Brain microvascular endothelial cell (primary cell): ENCODE data around the gene UGT1A9.

Source experiments
- DNase-seq: peaks from one replicate; pipeline ENCODE4 v3.0.0-alpha.2; 2020
- H3K27ac ChIP-seq: fragments of 250-450 bp; sonication (Bioruptor Pico); 2 replicates; pipeline ENCODE4 v1.5.1; 2020; ENCODE audit warnings: mild to moderate bottlenecking, moderate library complexity
- H3K27me3 ChIP-seq: fragments of 250-450 bp; sonication (Bioruptor Pico); replicated peaks from 2 replicates; pipeline ENCODE4 v1.5.1; 2020; ENCODE audit warnings: mild to moderate bottlenecking
- H3K36me3 ChIP-seq: fragments of 250-450 bp; sonication (Bioruptor Pico); replicated peaks from 2 replicates; pipeline ENCODE4 v1.5.1; 2020; ENCODE audit warnings: mild to moderate bottlenecking
- H3K4me3 ChIP-seq: 2 replicates; pipeline ENCODE4 v1.5.1; 2011; ENCODE audit warnings: low read depth, mild to moderate bottlenecking, control low read depth, low read length, moderate library complexity
- in situ Hi-C: cut with HindIII; loops from 2 replicates; pipeline ENCODE4 v1.10.0; 2017; ENCODE audit warnings: low sequenced_read_pairs, low pct_ligation_motif_present
- TF ChIP-seq, protein P1 (sequence below): IDR thresholded peaks from 2 replicates; pipeline ENCODE4 v1.5.1; 2011; ENCODE audit warnings: low read depth, mild to moderate bottlenecking, moderate library complexity, low read length, control low read depth, inconsistent platforms; ENCODE audit errors: missing control alignments

The UGT1A9 gene

DNA sequence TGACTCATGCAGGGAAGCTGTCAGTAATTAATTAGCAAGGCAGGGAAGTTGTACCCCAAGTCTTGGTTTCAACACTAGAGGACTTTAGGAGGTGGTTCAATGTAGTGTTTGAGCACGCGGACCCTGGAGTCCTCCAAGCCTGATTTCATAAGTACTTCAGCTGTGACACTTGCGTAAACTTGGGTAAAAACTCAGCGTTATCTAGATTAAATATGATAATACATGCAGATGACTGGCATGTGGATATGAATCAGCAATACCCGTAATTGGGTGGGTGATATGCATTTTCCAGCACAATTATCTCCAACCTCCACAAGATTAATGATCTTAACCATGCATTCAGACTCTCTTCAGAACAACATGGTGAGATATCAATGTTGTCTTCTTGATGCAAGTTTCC, 15.2 kb downstream of the UGT1A9 start:
- in situ Hi-C loops = no loop called here
- no peaks in the 10 kb centered on the region for H3K27me3 ChIP-seq
- H3K36me3 ChIP-seq = no peaks in the 10 kb centered on the region
- no peak overlapping the region for H3K27ac ChIP-seq
- DNase-seq = no peak
- TF ChIP-seq, protein P1, sequence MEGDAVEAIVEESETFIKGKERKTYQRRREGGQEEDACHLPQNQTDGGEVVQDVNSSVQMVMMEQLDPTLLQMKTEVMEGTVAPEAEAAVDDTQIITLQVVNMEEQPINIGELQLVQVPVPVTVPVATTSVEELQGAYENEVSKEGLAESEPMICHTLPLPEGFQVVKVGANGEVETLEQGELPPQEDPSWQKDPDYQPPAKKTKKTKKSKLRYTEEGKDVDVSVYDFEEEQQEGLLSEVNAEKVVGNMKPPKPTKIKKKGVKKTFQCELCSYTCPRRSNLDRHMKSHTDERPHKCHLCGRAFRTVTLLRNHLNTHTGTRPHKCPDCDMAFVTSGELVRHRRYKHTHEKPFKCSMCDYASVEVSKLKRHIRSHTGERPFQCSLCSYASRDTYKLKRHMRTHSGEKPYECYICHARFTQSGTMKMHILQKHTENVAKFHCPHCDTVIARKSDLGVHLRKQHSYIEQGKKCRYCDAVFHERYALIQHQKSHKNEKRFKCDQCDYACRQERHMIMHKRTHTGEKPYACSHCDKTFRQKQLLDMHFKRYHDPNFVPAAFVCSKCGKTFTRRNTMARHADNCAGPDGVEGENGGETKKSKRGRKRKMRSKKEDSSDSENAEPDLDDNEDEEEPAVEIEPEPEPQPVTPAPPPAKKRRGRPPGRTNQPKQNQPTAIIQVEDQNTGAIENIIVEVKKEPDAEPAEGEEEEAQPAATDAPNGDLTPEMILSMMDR = no peak
- no peak overlapping the region for H3K4me3 ChIP-seq

- no peak overlapping the region for H3K27ac ChIP-seq
- DNase-seq = no peak
- no peaks in the 10 kb centered on the region for H3K27me3 ChIP-seq
- no peak overlapping the region for H3K4me3 ChIP-seq
- no peaks in the 10 kb centered on the region for H3K36me3 ChIP-seq
- TF ChIP-seq, protein P1 = no peak
- in situ Hi-C loops = no loop called here
Observed at GRCh38 chr2:233688341-233688740, 16.6 kb downstream of the UGT1A9 start.

DNA sequence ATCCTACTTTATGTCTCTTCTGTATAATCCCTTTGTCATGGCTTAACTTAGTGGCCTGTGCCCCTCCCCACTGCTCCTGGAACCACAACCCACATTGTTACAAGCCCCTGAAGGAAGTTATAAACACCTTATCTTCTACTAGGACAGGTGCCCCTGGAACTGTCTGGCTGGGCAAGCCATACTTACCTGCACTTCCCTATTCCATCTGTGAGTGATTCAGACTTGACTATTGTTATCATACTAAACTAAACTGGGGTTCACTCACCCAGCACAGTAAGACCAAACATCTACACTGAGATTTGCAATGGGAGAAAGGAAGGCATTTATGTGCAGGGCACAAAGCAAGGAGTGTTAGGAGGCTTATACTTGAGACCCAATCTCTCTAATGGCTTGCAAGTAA, 17.3 kb downstream of the UGT1A9 start:
- no peak overlapping the region for H3K27ac ChIP-seq
- TF ChIP-seq, protein P1 = no peak

DNA sequence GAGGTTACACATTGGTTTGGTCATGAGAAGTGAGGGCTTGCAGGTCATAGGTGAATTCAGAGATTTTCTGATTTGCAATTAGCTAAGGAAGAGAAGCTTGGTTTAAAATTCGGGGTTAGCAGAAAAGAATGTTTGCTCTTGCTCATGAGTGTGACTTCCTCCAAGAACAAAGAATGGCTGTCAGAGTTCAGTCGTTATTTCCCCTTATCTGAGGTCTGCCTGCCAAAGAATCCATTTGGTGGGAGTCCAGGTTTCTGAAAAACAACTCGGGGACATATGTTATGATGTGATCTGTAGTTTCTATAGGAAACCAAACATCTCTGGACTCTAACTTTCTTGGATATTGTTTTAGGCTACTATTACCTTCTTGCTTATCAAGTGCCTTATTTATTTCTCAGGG, 17.8 kb downstream of the UGT1A9 start:
- in situ Hi-C loops = no loop called here
- DNase-seq = no peak
- TF ChIP-seq, protein P1 = no peak
- H3K27me3 ChIP-seq = no peaks in the 10 kb centered on the region
- H3K4me3 ChIP-seq = no peak overlapping the region
- no peaks in the 10 kb centered on the region for H3K36me3 ChIP-seq
- no peak overlapping the region for H3K27ac ChIP-seq

More for the DNA sequence above, 17.3 kb downstream of the UGT1A9 start:
- no peaks in the 10 kb centered on the region for H3K36me3 ChIP-seq
- H3K4me3 ChIP-seq = no peak overlapping the region
- no peaks in the 10 kb centered on the region for H3K27me3 ChIP-seq
- DNase-seq = no peak
- in situ Hi-C loops = no loop called here

DNA sequence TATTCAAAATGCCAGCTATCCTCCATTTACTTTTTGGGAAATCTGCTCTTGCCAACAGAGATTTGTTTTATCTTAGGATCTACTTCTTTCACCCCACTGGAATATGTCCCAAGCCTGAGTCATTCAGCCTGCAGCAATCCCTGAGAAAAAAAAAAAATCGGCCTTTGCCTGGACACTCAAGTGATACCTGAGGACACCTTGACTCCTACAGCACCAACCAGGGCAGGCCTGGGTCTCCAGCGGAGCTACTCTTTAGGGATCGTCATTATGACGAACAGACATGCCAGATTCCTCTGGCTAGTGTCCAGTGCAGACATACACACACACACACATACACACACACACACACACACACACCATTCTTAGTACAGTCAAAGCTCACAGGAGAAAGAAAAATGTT, 18.7 kb downstream of the UGT1A9 start:
- no peaks in the 10 kb centered on the region for H3K36me3 ChIP-seq
- TF ChIP-seq, protein P1 = no peak
- no peak overlapping the region for H3K27ac ChIP-seq
- DNase-seq = no peak
- in situ Hi-C loops = no loop called here
- H3K4me3 ChIP-seq = no peak overlapping the region
- no peaks in the 10 kb centered on the region for H3K27me3 ChIP-seq
